Activated CD4-positive, alpha-beta T cell treated with anti-CD3 and anti-CD28 coated beads, Interleukin-2, amount 50 U/mL, for 24 hours (primary cell): Measurements from ENCODE around the gene SELENOW.
"Not testable (repeated sequence)": the region's sequence is repeated elsewhere in the genome, so short reads cannot be mapped to it uniquely, and the experiment has no call there.

ENCODE experiments used
- DNase-seq, 2 donors: peaks; one replicate each; pipeline ENCODE4 v3.0.0-alpha.2; 2020; ENCODE audit warnings: low read depth in 1 of 2, low spot score in 1 of 2

Gene SELENOW

GRCh38 chr19:47781590-47782262 is 3.2 kb downstream of the SELENOW start:
- DNase-seq: no peak

GRCh38 chr19:47786566-47786965 is 8.1 kb downstream of the SELENOW start:
- no peak for DNase-seq

GRCh38 chr19:47787307-47787706 is 8.8 kb downstream of the SELENOW start:
- DNase-seq: not testable (repeated sequence)

GRCh38 chr19:47789811-47790210 is 11.3 kb downstream of the SELENOW start:
- DNase-seq: not testable (repeated sequence)

- peak; percentile 81 to 82 for DNase-seq
Measured at GRCh38 chr19:47790398-47790814, 11.9 kb downstream of the SELENOW start.

GRCh38 chr19:47792616-47793015 is 14.1 kb downstream of the SELENOW start:
- no peak for DNase-seq

- DNase-seq: no peak
Measured at GRCh38 chr19:47794526-47794925, 16.0 kb downstream of the SELENOW start.

GRCh38 chr19:47796785-47797184 is 18.3 kb downstream of the SELENOW start:
- DNase-seq: no peak

- no peak for DNase-seq
Measured at GRCh38 chr19:47797996-47798903, 19.7 kb downstream of the SELENOW start.

- DNase-seq: no peak
Measured at GRCh38 chr19:47798904-47799266, 20.4 kb downstream of the SELENOW start.

GRCh38 chr19:47801270-47801669 is 22.8 kb downstream of the SELENOW start:
- DNase-seq: no peak

GRCh38 chr19:47802521-47803043 is 24.1 kb downstream of the SELENOW start:
- DNase-seq: no peak

GRCh38 chr19:47803148-47803547 is 24.6 kb downstream of the SELENOW start:
- DNase-seq: not testable (repeated sequence)

- not testable (repeated sequence) for DNase-seq
Measured at GRCh38 chr19:47803671-47804070, 25.2 kb downstream of the SELENOW start.

- not testable (repeated sequence) for DNase-seq
Measured at GRCh38 chr19:47804451-47804850, 25.9 kb downstream of the SELENOW start, which contains the start of gene TPRX1. TPRX1 (minus strand) TSS chr19:47804551; CDS start chr19:47804539, 12 bp downstream.

- no peak for DNase-seq
Measured at GRCh38 chr19:47805313-47805712, 26.8 kb downstream of the SELENOW start.

GRCh38 chr19:47806435-47806834 is 27.9 kb downstream of the SELENOW start:
- no peak for DNase-seq

- peak; percentile 56 to 70 for DNase-seq
Measured at GRCh38 chr19:47813304-47813994, 34.9 kb downstream of the SELENOW start.

- no peak for DNase-seq
Measured at GRCh38 chr19:47813995-47814328, 35.5 kb downstream of the SELENOW start.

GRCh38 chr19:47816270-47816669 is 37.8 kb downstream of the SELENOW start:
- not testable (repeated sequence) for DNase-seq

- not testable (repeated sequence) for DNase-seq
Measured at GRCh38 chr19:47818221-47818620, 39.7 kb downstream of the SELENOW start.
